GM12874 (cell line): ENCODE data around the gene GLMP.

ENCODE experiments used
- TF ChIP-seq, protein P1 (sequence below): IDR thresholded peaks from 2 replicates; pipeline ENCODE4 v1.5.1; 2011; ENCODE audit warnings: low read depth, mild to moderate bottlenecking, control low read depth, low read length, moderate library complexity; ENCODE audit not compliant: insufficient read depth

GLMP gene

DNA sequence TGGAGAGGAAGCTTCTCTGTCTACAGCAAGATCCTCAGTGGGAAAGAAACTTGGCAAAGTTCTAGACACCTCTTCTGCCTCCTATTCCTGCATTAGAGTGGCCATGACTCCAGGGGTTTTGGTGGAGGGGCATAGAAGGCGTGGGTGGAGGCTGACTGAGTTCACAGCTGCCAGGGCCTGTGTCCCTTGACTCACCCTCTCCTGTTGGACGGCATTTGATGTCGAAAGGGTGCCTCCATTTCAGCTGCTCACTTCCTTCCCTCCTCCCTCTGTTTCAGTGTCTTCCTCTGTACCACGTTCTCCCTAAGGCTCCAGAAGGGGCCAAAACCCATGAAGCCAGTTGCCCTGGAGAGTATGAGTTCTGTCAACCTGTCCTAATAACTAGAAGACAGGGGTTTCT lies 10.7 kb downstream of the GLMP start:
- TF ChIP-seq, protein P1, sequence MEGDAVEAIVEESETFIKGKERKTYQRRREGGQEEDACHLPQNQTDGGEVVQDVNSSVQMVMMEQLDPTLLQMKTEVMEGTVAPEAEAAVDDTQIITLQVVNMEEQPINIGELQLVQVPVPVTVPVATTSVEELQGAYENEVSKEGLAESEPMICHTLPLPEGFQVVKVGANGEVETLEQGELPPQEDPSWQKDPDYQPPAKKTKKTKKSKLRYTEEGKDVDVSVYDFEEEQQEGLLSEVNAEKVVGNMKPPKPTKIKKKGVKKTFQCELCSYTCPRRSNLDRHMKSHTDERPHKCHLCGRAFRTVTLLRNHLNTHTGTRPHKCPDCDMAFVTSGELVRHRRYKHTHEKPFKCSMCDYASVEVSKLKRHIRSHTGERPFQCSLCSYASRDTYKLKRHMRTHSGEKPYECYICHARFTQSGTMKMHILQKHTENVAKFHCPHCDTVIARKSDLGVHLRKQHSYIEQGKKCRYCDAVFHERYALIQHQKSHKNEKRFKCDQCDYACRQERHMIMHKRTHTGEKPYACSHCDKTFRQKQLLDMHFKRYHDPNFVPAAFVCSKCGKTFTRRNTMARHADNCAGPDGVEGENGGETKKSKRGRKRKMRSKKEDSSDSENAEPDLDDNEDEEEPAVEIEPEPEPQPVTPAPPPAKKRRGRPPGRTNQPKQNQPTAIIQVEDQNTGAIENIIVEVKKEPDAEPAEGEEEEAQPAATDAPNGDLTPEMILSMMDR = no peak

DNA sequence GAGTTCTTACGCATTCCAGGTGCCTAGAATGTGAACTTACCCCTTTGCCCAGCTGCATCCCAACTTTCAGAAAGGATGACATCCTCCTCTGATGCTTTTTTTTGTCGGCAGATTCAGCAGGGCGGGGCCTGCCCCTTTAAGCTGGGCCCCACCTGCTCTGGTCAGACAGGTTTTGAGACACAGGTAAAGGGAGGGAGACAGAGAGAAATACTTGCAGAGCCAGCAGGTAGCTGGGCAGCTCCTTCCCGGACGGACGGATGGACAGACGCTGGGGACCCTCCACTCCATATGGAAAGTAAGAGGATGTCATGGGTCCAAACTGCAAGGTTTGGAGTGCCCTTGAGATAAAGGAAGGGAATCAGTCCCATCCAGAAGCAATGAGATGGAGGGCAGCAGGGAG lies 11.4 kb downstream of the GLMP start, which contains the start of gene TMEM79:
TMEM79 (plus strand) TSS at position 214 of the 400 bp plus-strand sequence. CDS start 902 bp downstream, outside the sequence.
- TF ChIP-seq, protein P1 = no peak

DNA sequence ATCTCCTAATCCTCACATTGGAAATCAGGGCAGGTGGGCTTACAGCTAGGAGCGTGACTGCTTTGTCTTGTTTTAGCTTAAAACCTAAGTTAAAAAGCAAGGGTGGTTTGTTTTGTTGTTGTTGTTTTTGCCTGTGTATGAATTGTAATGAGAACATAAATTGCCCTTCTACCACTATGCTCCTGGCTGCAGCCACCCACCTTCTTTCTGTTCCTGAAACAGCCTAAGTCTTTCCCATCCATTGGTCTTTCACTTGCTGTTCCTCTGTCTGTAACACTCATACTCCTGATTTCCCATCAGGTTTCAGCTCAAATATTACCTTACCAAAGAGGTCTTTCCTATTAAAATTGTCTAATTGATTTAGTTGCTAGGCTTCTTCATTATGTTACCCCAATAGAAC lies 12.0 kb downstream of the GLMP start:
- TF ChIP-seq, protein P1 = no peak

DNA sequence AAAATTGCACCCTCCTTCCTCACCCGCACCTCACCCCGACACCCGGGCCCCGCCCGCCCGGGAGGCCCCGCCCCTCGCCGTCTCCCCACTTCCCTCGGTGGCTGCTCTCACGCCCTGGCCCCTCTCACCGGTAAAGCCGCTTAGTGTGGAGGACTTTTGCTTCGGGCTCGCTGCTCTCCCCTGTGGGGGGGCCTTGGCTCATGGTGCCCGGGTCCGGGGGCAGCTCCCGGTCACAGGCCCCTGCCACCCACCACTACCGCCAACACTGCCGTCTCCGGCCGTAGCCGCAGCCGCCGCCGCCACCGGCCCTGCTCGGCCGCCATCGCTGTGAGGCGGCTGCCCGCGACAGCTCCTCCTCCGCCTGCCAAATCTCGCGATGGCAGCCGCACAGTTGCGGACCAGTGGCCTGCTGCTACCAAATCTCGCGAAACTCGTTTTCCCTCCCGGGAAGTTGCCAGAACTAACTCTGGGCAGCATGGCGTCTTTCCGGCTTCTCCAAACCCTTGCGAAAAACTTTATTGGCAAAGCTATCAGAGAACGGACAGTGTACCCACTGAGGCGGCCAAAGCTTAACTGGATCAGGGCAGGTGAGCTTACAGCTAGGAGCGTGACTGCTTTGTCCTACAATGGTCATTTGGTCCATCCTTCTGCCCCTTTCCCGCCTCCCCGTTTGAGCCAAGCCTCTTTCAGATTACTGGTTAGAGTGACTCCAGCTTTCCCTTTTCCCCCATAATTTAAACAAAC lies 12.8 kb downstream of the GLMP start, which contains the start of gene SMG5:
SMG5 (minus strand) TSS at position 347 of the 744 bp plus-strand sequence; CDS start at position 202, 145 bp downstream.
- TF ChIP-seq, protein P1 = no peak

DNA sequence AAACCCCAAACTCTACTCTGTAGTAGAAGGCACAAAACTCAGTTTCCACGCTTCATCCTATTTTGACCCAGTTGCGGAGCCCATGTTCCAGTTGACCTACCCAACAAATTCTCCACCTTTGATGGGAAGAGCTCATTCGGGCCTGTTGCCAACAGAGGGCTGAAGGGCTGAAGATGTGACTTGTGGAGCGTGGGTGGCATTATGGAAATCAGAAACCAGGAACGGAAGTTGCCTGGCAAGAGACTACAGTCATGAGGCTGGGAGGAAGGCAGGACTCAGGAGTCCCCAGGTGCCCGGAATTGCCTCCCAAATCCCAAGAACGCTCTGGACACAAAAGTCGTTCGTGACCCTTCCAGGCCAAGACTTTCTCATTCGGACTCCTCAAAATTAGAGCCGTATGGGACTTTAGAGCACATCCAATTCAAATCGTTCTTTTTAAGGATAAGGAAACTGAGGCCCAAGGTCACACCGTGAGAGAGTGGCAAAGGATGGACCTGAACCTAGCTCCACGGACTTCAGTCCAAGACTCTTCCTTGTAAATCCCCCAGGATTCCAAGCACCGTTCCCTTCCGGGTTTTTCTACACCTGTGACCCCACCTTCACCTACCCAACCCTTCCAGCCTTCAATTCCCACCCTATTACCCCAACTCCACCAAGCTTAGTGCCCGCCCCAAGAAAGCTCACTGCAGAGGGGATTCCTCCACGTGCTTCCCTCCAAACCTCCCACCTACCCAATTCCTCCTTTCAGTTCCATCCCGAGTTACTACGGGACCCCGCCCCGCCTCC lies 13.6 kb downstream of the GLMP start:
- TF ChIP-seq, protein P1 = no peak

DNA sequence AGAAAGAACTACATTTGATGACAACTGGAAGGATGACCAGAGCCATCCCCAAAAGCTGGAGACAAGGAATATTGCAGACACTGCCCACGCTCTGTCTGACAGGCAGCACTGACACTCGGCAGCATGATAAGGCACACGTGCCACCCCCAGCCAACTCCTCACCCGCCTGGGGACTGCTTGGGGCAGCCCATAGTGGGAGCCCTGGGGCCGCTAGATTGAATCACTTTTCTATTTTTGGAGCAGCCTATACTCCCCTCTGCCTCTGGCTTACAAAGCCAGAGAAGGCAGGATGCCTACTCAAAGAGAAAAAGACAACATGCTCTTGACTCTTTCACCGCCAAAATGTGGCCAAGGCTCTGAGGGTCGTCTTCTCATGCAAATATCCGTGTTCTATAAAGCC lies 14.2 kb downstream of the GLMP start:
- TF ChIP-seq, protein P1 = 0 out of 2 replicates have a peak, but pooled peaks have one; percentile 6

DNA sequence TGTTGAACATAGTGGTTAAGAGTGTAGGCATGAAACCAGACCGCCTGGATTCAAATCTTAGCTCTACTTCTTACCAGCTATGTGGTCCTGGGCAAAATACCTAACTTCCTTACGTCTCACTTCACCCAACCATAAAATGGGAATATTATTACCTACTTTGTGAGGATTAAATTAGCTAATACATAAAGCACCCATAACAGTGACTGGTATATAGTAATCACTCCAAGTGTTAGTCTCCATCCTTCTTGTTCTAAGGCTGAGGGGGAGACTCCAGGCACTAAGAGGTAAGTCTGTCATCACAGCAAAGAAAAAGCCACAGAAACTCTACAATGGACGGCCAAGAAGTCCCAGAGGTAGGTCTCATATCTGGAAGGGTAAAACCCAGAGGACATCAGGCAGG lies 15.6 kb downstream of the GLMP start:
- TF ChIP-seq, protein P1 = no peak
